HEK293T (cell line): ENCODE data around the gene PML.

Source experiments
- CTCF ChIA-PET: fragments of 350-600 bp; formaldehyde crosslinking; extraction: SDS; loops from one replicate; lab custom pipeline; 2021; ENCODE audit warnings: antibody characterized with exemption, inconsistent platforms; lab: Yijun Ruan, JAX
- POLR2A ChIA-PET: fragments of 350-600 bp; formaldehyde crosslinking; extraction: SDS; loops from one replicate; lab custom pipeline; 2020; ENCODE audit warnings: antibody characterized with exemption, inconsistent platforms; lab: Yijun Ruan, JAX
- DNase-seq: peaks from one replicate; pipeline ENCODE4 v3.0.0; 2012; ENCODE audit warnings: mixed read lengths; ENCODE audit errors: extremely low spot score
- ARNT ChIP-seq: fragments of 450-650 bp; IDR thresholded peaks from 2 replicates; pipeline ENCODE4 v1.6.1; 2017; ENCODE audit warnings: mild to moderate bottlenecking
- BHLHE40 ChIP-seq: fragments of 450-650 bp; IDR thresholded peaks from 2 replicates; pipeline ENCODE4 v1.6.1; 2016; ENCODE audit warnings: mild to moderate bottlenecking, moderate library complexity, borderline replicate concordance
- CTBP1 ChIP-seq: fragments of 450-650 bp; IDR thresholded peaks from 2 replicates; pipeline ENCODE4 v1.6.1; 2016; ENCODE audit warnings: borderline replicate concordance
- ELF4 ChIP-seq: fragments of 450-650 bp; IDR thresholded peaks from 2 replicates; pipeline ENCODE4 v1.6.1; 2017; ENCODE audit warnings: antibody characterized with exemption
- FOXA1 ChIP-seq: fragments of 450-650 bp; IDR thresholded peaks from 2 replicates; pipeline ENCODE4 v1.6.1; 2016; ENCODE audit warnings: mild to moderate bottlenecking
- FOXK2 ChIP-seq: fragments of 450-650 bp; IDR thresholded peaks from 2 replicates; pipeline ENCODE4 v1.6.1; 2016; ENCODE audit warnings: mild to moderate bottlenecking
- FOXM1 ChIP-seq: fragments of 450-650 bp; IDR thresholded peaks from 2 replicates; pipeline ENCODE4 v1.6.1; 2017; ENCODE audit warnings: mild to moderate bottlenecking, borderline replicate concordance
- HDGF ChIP-seq: fragments of 450-650 bp; IDR thresholded peaks from 2 replicates; pipeline ENCODE4 v1.6.1; 2017; ENCODE audit warnings: antibody characterized with exemption, borderline replicate concordance
- L3MBTL2 ChIP-seq: fragments of 450-650 bp; conservative IDR thresholded peaks from 2 replicates; pipeline ENCODE4 v1.6.1; 2016; ENCODE audit warnings: mild to moderate bottlenecking
- LEF1 ChIP-seq: fragments of 450-650 bp; IDR thresholded peaks from 2 replicates; pipeline ENCODE4 v1.6.1; 2017; ENCODE audit warnings: mild to moderate bottlenecking, borderline replicate concordance
- NFRKB ChIP-seq: fragments of 450-650 bp; IDR thresholded peaks from 2 replicates; pipeline ENCODE4 v1.6.1; 2016; ENCODE audit warnings: mild to moderate bottlenecking, moderate library complexity
- PKNOX1 ChIP-seq: fragments of 450-650 bp; IDR thresholded peaks from 2 replicates; pipeline ENCODE4 v1.6.1; 2016
- SP1 ChIP-seq: fragments of 450-650 bp; IDR thresholded peaks from 2 replicates; pipeline ENCODE4 v1.6.1; 2017
- SUZ12 ChIP-seq: fragments of 450-650 bp; IDR thresholded peaks from 2 replicates; pipeline ENCODE4 v1.6.1; 2016; ENCODE audit warnings: mild to moderate bottlenecking
- TARDBP ChIP-seq: fragments of 450-650 bp; IDR thresholded peaks from 2 replicates; pipeline ENCODE4 v1.6.1; 2016
- ZNF384 ChIP-seq: fragments of 450-650 bp; IDR thresholded peaks from 2 replicates; pipeline ENCODE4 v1.6.1; 2016

Gene PML

GRCh38 chr15:74013374-74013894 is 18.9 kb downstream of the PML start:
- TF ChIP-seq NFRKB (no peak), SP1 (no peak), ARNT (no peak), LEF1 (no peak), ZNF384 (no peak), CTBP1 (no peak), FOXA1 (no peak), BHLHE40 (no peak), FOXM1 (no peak), ELF4 (no peak), PKNOX1 (no peak), HDGF (no peak), FOXK2 (no peak), TARDBP (no peak), L3MBTL2 (no peak), SUZ12 (no peak)
- ChIA-PET CTCF (no interaction called here), POLR2A (interaction anchor here (1.0 kb wide), 1 partner anchor 19 kb away, joined by 4 read pairs; the partner anchor contains the start of gene PML)
- DNase-seq, result no peak

- no peak for DNase-seq
- no peak for TF ChIP-seq ELF4
- no peak for TF ChIP-seq SP1
- no peak for TF ChIP-seq NFRKB
- TF ChIP-seq L3MBTL2, result no peak
- no peak for TF ChIP-seq ZNF384
- TF ChIP-seq LEF1, result no peak
- CTCF ChIA-PET, result no interaction called here
- POLR2A ChIA-PET, result no interaction called here
These were observed 25.2 kb downstream of the PML start for GRCh38 chr15:74019734-74020133.

GRCh38 chr15:74022706-74023470 is 28.4 kb downstream of the PML start:
- no peak for DNase-seq
- POLR2A ChIA-PET, result no interaction called here
- CTCF ChIA-PET, result no interaction called here
- TF ChIP-seq TARDBP (no peak), ARNT (no peak), PKNOX1 (no peak), FOXA1 (no peak), FOXK2 (no peak), L3MBTL2 (no peak), LEF1 (no peak), BHLHE40 (no peak), HDGF (no peak), CTBP1 (no peak), ZNF384 (no peak), ELF4 (no peak), NFRKB (no peak), SP1 (no peak)

GRCh38 chr15:74024687-74025086 is 30.2 kb downstream of the PML start:
- TF ChIP-seq FOXA1 (no peak), CTBP1 (no peak), HDGF (no peak)
- POLR2A ChIA-PET, result interaction anchor here (1.0 kb wide), 1 partner anchor 33 kb away, joined by 3 read pairs; no protein-coding TSS in a partner anchor
- DNase-seq, result no peak
- CTCF ChIA-PET, result no interaction called here

GRCh38 chr15:74025436-74025835 is 30.9 kb downstream of the PML start:
- ChIA-PET CTCF (no interaction called here), POLR2A (no interaction called here)
- no peak for DNase-seq
- TF ChIP-seq LEF1 (no peak), HDGF (no peak)

GRCh38 chr15:74027688-74028087 is 33.2 kb downstream of the PML start:
- ChIA-PET CTCF (interaction anchor here (0.8 to 1.1 kb wide), 2 partner anchors 21 to 55 kb away, joined by 3 read pairs; no protein-coding TSS in a partner anchor), POLR2A (interaction anchor here (1.4 kb wide), 1 partner anchor 34 kb away, joined by 4 read pairs; the partner anchor contains the start of gene PML)
- TF ChIP-seq ELF4, result no peak
- no peak for TF ChIP-seq SP1
- TF ChIP-seq HDGF, result no peak
- no peak for TF ChIP-seq FOXA1
- no peak for DNase-seq

- ChIA-PET POLR2A (no interaction called here), CTCF (no interaction called here)
- TF ChIP-seq HDGF (no peak), FOXK2 (no peak), FOXM1 (no peak), NFRKB (no peak), SP1 (no peak), L3MBTL2 (no peak), ZNF384 (no peak), CTBP1 (no peak), TARDBP (no peak), ARNT (no peak), BHLHE40 (no peak), ELF4 (no peak), SUZ12 (no peak), LEF1 (no peak), FOXA1 (no peak), PKNOX1 (no peak)
- no peak for DNase-seq
These were observed 34.1 kb downstream of the PML start for GRCh38 chr15:74028646-74029045.
